DOHH2 (cell line): ENCODE results near the gene B4GALT1.

ENCODE experiments used
- EZH2phosphoT487 ChIP-seq: fragments of 200-600 bp; sonication (generic); IDR thresholded peaks from 2 replicates; pipeline ENCODE4 v1.6.1; 2017; ENCODE audit warnings: borderline replicate concordance, mild to moderate bottlenecking, antibody characterized with exemption, low read length, moderate library complexity, mixed read lengths
- TF ChIP-seq, protein P1 (sequence below): fragments of 200-600 bp; sonication (generic); IDR thresholded peaks from one replicate; pipeline ENCODE4 v1.5.1; 2014; ENCODE audit warnings: antibody characterized with exemption, mild to moderate bottlenecking, low read depth, low read length; ENCODE audit not compliant: poor library complexity, severe bottlenecking

GRCh38 chr9:33153001-33153400, 14.1 kb downstream of the B4GALT1 start:
- TF ChIP-seq, protein P1, sequence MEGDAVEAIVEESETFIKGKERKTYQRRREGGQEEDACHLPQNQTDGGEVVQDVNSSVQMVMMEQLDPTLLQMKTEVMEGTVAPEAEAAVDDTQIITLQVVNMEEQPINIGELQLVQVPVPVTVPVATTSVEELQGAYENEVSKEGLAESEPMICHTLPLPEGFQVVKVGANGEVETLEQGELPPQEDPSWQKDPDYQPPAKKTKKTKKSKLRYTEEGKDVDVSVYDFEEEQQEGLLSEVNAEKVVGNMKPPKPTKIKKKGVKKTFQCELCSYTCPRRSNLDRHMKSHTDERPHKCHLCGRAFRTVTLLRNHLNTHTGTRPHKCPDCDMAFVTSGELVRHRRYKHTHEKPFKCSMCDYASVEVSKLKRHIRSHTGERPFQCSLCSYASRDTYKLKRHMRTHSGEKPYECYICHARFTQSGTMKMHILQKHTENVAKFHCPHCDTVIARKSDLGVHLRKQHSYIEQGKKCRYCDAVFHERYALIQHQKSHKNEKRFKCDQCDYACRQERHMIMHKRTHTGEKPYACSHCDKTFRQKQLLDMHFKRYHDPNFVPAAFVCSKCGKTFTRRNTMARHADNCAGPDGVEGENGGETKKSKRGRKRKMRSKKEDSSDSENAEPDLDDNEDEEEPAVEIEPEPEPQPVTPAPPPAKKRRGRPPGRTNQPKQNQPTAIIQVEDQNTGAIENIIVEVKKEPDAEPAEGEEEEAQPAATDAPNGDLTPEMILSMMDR, result no peak
- TF ChIP-seq EZH2phosphoT487, result no peak
